NCI-H1694 (cell line): Measurements from ENCODE around the gene SUPT6H.
"Not testable (repeated sequence)": the region's sequence is repeated elsewhere in the genome, so short reads cannot be mapped to it uniquely, and the experiment has no call there.

Source experiments
- DNase-seq: peaks from one replicate; lab custom pipeline; 2025; lab: John Stamatoyannopoulos, UW

Gene SUPT6H

GRCh38 chr17:28719021-28719433 is 57.0 kb downstream of the SUPT6H start:
- DNase-seq = no peak

- DNase-seq = no peak
These were observed 58.4 kb downstream of the SUPT6H start for GRCh38 chr17:28720247-28720996.

GRCh38 chr17:28720997-28721329 is 59.0 kb downstream of the SUPT6H start:
- not testable (repeated sequence) for DNase-seq

- DNase-seq = no peak
These were observed 60.6 kb downstream of the SUPT6H start for GRCh38 chr17:28722417-28723158.

- no peak for DNase-seq
These were observed 61.3 kb downstream of the SUPT6H start for GRCh38 chr17:28723159-28723835.

- DNase-seq = not testable (repeated sequence)
These were observed 62.0 kb downstream of the SUPT6H start for GRCh38 chr17:28723836-28724499.

GRCh38 chr17:28724500-28725165 is 62.6 kb downstream of the SUPT6H start:
- no peak for DNase-seq

GRCh38 chr17:28725166-28725659 is 63.2 kb downstream of the SUPT6H start:
- no peak for DNase-seq

GRCh38 chr17:28725660-28726225 is 63.7 kb downstream of the SUPT6H start:
- DNase-seq = peak; percentile 38

- peak; percentile 54 for DNase-seq
These were observed 64.2 kb downstream of the SUPT6H start, which contains the start of gene TLCD1 for GRCh38 chr17:28726226-28726626. Gene TLCD1, minus strand, starts transcription at chr17:28726233. Its CDS starts 136 bp downstream, at chr17:28726097.

- peak; percentile 93 for DNase-seq
These were observed 64.9 kb downstream of the SUPT6H start for GRCh38 chr17:28726627-28727491.

- peak; percentile 93 for DNase-seq
These were observed 66.6 kb downstream of the SUPT6H start, which contains the start of gene NEK8 for GRCh38 chr17:28728364-28729200. Gene NEK8, plus strand, starts transcription at chr17:28728788. Its CDS starts 26 bp downstream, at chr17:28728814.

- no peak for DNase-seq
These were observed 67.9 kb downstream of the SUPT6H start for GRCh38 chr17:28729950-28730330.

- no peak for DNase-seq
These were observed 71.3 kb downstream of the SUPT6H start for GRCh38 chr17:28733346-28733745.

- no peak for DNase-seq
These were observed 72.8 kb downstream of the SUPT6H start for GRCh38 chr17:28734712-28735241.

- DNase-seq = no peak
These were observed 73.3 kb downstream of the SUPT6H start for GRCh38 chr17:28735242-28735722.

- DNase-seq = not testable (repeated sequence)
These were observed 74.1 kb downstream of the SUPT6H start for GRCh38 chr17:28735913-28736769.

- DNase-seq = no peak
These were observed 75.3 kb downstream of the SUPT6H start for GRCh38 chr17:28737316-28737715.
